Pancreas (tissue), 10 donors: Measurements from ENCODE around the gene NOBOX. TPM values are rescaled to one million over a fixed set of nuclear protein-coding genes. Genes with fewer than 3 reads are reported as not detected.
A peak's percentile ranks its signal among the peaks of the same experiment; 100 is the strongest.
"Not testable (repeated sequence)": the region's sequence is repeated elsewhere in the genome, so short reads cannot be mapped to it uniquely, and the experiment has no call there.

Source experiments
- ATAC-seq, 4 donors: fragments of 200-7000 bp; cut with Tn5 transposase; one replicate each; pipeline versions ENCODE4 v1.8.0 to v1.9.1; 2020; ENCODE audit warnings: mild to moderate bottlenecking in 4 of 4, moderate library complexity in 4 of 4
- DNase-seq, 6 donors: peaks; one replicate each; pipeline ENCODE4 v3.0.0-alpha.2; 2020
- FAIRE-seq: peaks from 2 replicates; lab custom pipeline; 2012; peaks lifted over from hg19 to GRCh38; lab: Jason Lieb, UNC
- H3K27ac ChIP-seq, 4 donors: fragments of 200-600 bp; sonication (generic); 1 replicate in 3 of 4; 2 replicates in 1 of 4; pipeline versions ENCODE4 v1.5.0 to v1.8.0; 2020
- H3K27me3 ChIP-seq, 4 donors: fragments of 200-600 bp; one replicate each; pipeline ENCODE4 v1.8.0; 2021
- H3K36me3 ChIP-seq, 3 donors: fragments of 200-600 bp; sonication (generic) in 1 of 3; one replicate each; pipeline versions ENCODE4 v1.5.0 to v1.8.0; 2020 to 2021
- H3K4me1 ChIP-seq, 3 donors: fragments of 200-600 bp; one replicate each; pipeline ENCODE4 v1.8.0; 2021
- H3K4me3 ChIP-seq, 4 donors: fragments of 200-600 bp; sonication (generic) in 2 of 4; one replicate each; pipeline versions ENCODE4 v1.5.0 to v1.8.0; 2020 to 2021
- H3K9me3 ChIP-seq, 4 donors: fragments of 200-600 bp; one replicate each; pipeline ENCODE4 v1.8.0; 2021
- CTCF ChIP-seq, 4 donors: fragments of 200-600 bp; sonication (generic) in 3 of 4; IDR thresholded peaks; one replicate each; pipeline versions ENCODE4 v1.5.0 to v1.8.0; 2021; ENCODE audit warnings: antibody characterized with exemption in 4 of 4
- WGBS, 2 donors: extraction: QIAGEN DNeasy Blood & Tissue Kit; methylation state at CpG; one replicate each; pipeline ENCODE4 v1.1.7; 2013; 5-methylcytosine and 5-hydroxymethylcytosine counted together
- intact Hi-C, 3 donors: fragments of 100-400 bp; cut with DNase I; formaldehyde crosslinking; loops; one replicate each; pipeline versions ENCODE4 v1.11.1 to v1.14.2; 2022
- polyA plus RNA-seq, 2 donors: library from polyadenylated mRNA; stranded (reverse); fragments of 200-250 nt; gene quantifications; one replicate each; pipeline ENCODE4 v1.2.3, GENCODE V29; 2013
- total RNA-seq, 6 donors: library from RNA; stranded (reverse); fragmentation: NEBNext Ultra II Directional in 4 of 6; extraction: Animal tissue kit (Norgen Biotek cat#: 25700) in 4 of 6; gene quantifications; one replicate each; pipeline versions ENCODE4 v1.2.1 to v1.2.4, GENCODE V29; 2021 to 2023
- donor health status: healthy with polysubstance abuse.
- donor health status: DM: no; HTN: no; CAD: no; lungs with moderate emphysema.
- donor health status: DM: no; HTN: no; CAD: no.
- donor health status: control.
- donor health status: control.
- donor health status: Bipolar disorder and iron deficiency.
- donor health status: DM: yes; HTN: yes; CAD: no.
- donor health status: DM: no; HTN: no; CAD: no.
- donor health status: DM: no; HTN: no; CAD: no.
- donor health status: DM: yes; HTN: yes; CAD: no.

The NOBOX gene
- total and polyA plus RNA-seq, 8 donors = not detected

GRCh38 chr7:144378651-144379050 is 24.8 kb downstream of the NOBOX start:
- peaks cover 0 to 18% (median 0%) of the 10 kb centered on the region in 3 donors for H3K36me3 ChIP-seq
- intact Hi-C loops = no loop called here
- H3K4me1 ChIP-seq = no peaks in the 10 kb centered on the region
- no peak overlapping the region for H3K27ac ChIP-seq
- no peaks in the 10 kb centered on the region for H3K9me3 ChIP-seq
- ATAC-seq (no peak), DNase-seq (no peak), FAIRE-seq (no peak)
- WGBS, 2 donors = 93 to 96% methylated on average over 9 of the region's 9 CpGs
- no peaks in the 10 kb centered on the region for H3K27me3 ChIP-seq
- no peak for TF ChIP-seq CTCF (IDR thresholded peaks at IDR 0.05)
- no peak overlapping the region for H3K4me3 ChIP-seq

GRCh38 chr7:144369221-144369620 is 34.3 kb downstream of the NOBOX start:
- ATAC-seq = peak in 2 of 4 donors; percentile 48 to 68
- intact Hi-C loops, H3K27ac ChIP-seq, H3K4me3 ChIP-seq, H3K27me3 ChIP-seq, H3K36me3 ChIP-seq, H3K9me3 ChIP-seq, DNase-seq, H3K4me1 ChIP-seq, FAIRE-seq: not testable (repeated sequence)
- whole genome bisulfite sequencing, 2 donors = 95% methylated on average over 4 of the region's 7 CpGs; no CpG with 5 or more reads in 1 of the 2 donors

- H3K27me3 ChIP-seq, H3K4me1 ChIP-seq, intact Hi-C loops, H3K27ac ChIP-seq, DNase-seq, H3K36me3 ChIP-seq, H3K4me3 ChIP-seq, H3K9me3 ChIP-seq, FAIRE-seq: not testable (repeated sequence)
- WGBS, 2 donors = no CpG with 5 or more reads among the region's 9 CpGs
- ATAC-seq = peak in 1 of 4 donors; percentile 17
Observed at GRCh38 chr7:144367250-144367649, 36.2 kb downstream of the NOBOX start.

GRCh38 chr7:144365523-144365922 is 38.0 kb downstream of the NOBOX start:
- not testable (repeated sequence) for FAIRE-seq, DNase-seq
- WGBS, 2 donors = no CpG with 5 or more reads among the region's 6 CpGs

GRCh38 chr7:144362061-144362460 is 41.4 kb downstream of the NOBOX start:
- intact Hi-C loops, H3K9me3 ChIP-seq, ATAC-seq, FAIRE-seq, H3K4me3 ChIP-seq, H3K27me3 ChIP-seq, H3K4me1 ChIP-seq, DNase-seq, H3K36me3 ChIP-seq, H3K27ac ChIP-seq: not testable (repeated sequence)
- WGBS, 2 donors = no CpG with 5 or more reads among the region's 3 CpGs

More at GRCh38 chr7:144365523-144365922, 38.0 kb downstream of the NOBOX start:
- H3K4me1 ChIP-seq, H3K4me3 ChIP-seq, H3K27ac ChIP-seq, H3K36me3 ChIP-seq, H3K27me3 ChIP-seq, H3K9me3 ChIP-seq, intact Hi-C loops: not testable (repeated sequence)
- peak in 2 of 4 donors; percentile 14 to 19 for ATAC-seq

- H3K36me3 ChIP-seq, H3K27ac ChIP-seq, H3K4me3 ChIP-seq, FAIRE-seq, DNase-seq, H3K4me1 ChIP-seq, intact Hi-C loops, ATAC-seq, H3K27me3 ChIP-seq, H3K9me3 ChIP-seq: not testable (repeated sequence)
- WGBS, 2 donors = 75 to 78% methylated on average over 1 to 2 of the region's 11 CpGs
Observed at GRCh38 chr7:144356860-144357259, 46.6 kb downstream of the NOBOX start.

GRCh38 chr7:144356185-144356584 is 47.3 kb downstream of the NOBOX start:
- ATAC-seq, DNase-seq, H3K9me3 ChIP-seq, H3K27me3 ChIP-seq, H3K27ac ChIP-seq, H3K4me3 ChIP-seq, H3K4me1 ChIP-seq, H3K36me3 ChIP-seq, intact Hi-C loops, FAIRE-seq: not testable (repeated sequence)
- no CpG with 5 or more reads among the region's 6 CpGs for WGBS, 2 donors

- peak; percentile 95 to 97 (median 96) for ATAC-seq
- H3K9me3 ChIP-seq, intact Hi-C loops, FAIRE-seq, H3K4me3 ChIP-seq, H3K27ac ChIP-seq, H3K4me1 ChIP-seq, DNase-seq, H3K36me3 ChIP-seq, H3K27me3 ChIP-seq: not testable (repeated sequence)
- no CpG with 5 or more reads among the region's 50 CpGs for WGBS, 2 donors
Observed at GRCh38 chr7:144355176-144355822, 48.2 kb downstream of the NOBOX start, which contains the start of gene ARHGEF5. TSS of gene ARHGEF5 (plus strand) at chr7:144355402. CDS start at chr7:144362670, 7,268 bp downstream.

GRCh38 chr7:144351667-144352066 is 51.8 kb downstream of the NOBOX start:
- DNase-seq, H3K36me3 ChIP-seq, H3K9me3 ChIP-seq, H3K27ac ChIP-seq, H3K27me3 ChIP-seq, H3K4me3 ChIP-seq, ATAC-seq, H3K4me1 ChIP-seq, intact Hi-C loops, FAIRE-seq: not testable (repeated sequence)
- 47 to 73% methylated on average over 2 of the region's 3 CpGs for WGBS, 2 donors

GRCh38 chr7:144348625-144349024 is 54.9 kb downstream of the NOBOX start:
- no CpG with 5 or more reads among the region's 1 CpG for WGBS, 2 donors
- H3K9me3 ChIP-seq, H3K27me3 ChIP-seq, H3K4me1 ChIP-seq, H3K4me3 ChIP-seq, DNase-seq, intact Hi-C loops, H3K27ac ChIP-seq, H3K36me3 ChIP-seq, FAIRE-seq, ATAC-seq: not testable (repeated sequence)
